H1 (cell line): ENCODE measurements around the gene MIDN. TPM values are rescaled to one million over a fixed set of nuclear protein-coding genes. Genes with fewer than 3 reads are reported as not detected.

ENCODE experiments used
- EGR1 ChIP-seq: IDR thresholded peaks from 2 replicates; pipeline ENCODE4 v1.6.1; 2011; ENCODE audit warnings: low read depth, low read length, borderline replicate concordance
- TAF7 ChIP-seq: optimal IDR thresholded peaks from 2 replicates; pipeline ENCODE3; 2011; ENCODE audit warnings: low read depth, mild to moderate bottlenecking, inconsistent platforms, low read length, moderate library complexity, borderline replicate concordance
- polyA plus RNA-seq, 7 experiments: library from polyadenylated mRNA; depleted of rRNA in 3 of 7; stranded (reverse) in 5 of 7; unstranded in 2 of 7; fragments of >200 nt in 5 of 7; fragments of 200-250 nt in 2 of 7; gene quantifications; 1 replicate in 5 of 7; 2 replicates in 1 of 7; 4 replicates in 1 of 7; pipeline versions ENCODE4 v1.2.1 to v1.2.3, GENCODE V29; 2011 to 2013; ENCODE audit warnings: missing spikeins in 2 of 7, mixed read lengths in 2 of 7
- total RNA-seq: library from RNA; stranded (reverse); fragmentation: NEBNext Ultra II Directional; extraction: Animal tissue kit (Norgen Biotek cat#: 25700); gene quantifications from 2 replicates; pipeline ENCODE4 v1.2.1, GENCODE V29; 2021

Gene MIDN
- total and polyA plus RNA-seq, 2 of the 8 experiments (the other 6 are each of a cell fraction or from before 2014, with no cell fraction given), result 39.8 to 159 TPM

GRCh38 chr19:1269065-1269477 is 20.7 kb downstream of the MIDN start, which contains the start of gene CIRBP (continued):
- TF ChIP-seq TAF7 (peak; percentile 98), EGR1 (0 out of 2 replicates have a peak, but pooled peaks have one; percentile 39)
- TF ChIP-seq, all 59 proteins: peak for 14
